WTC11 (cell line): ENCODE results near the gene LNX2.

ENCODE experiments used
- CTCF ChIP-seq: fragments of 200-600 bp; IDR thresholded peaks from 2 replicates; pipeline ENCODE4 v1.8.0; 2022; ENCODE audit warnings: antibody characterized with exemption
- NFYB ChIP-seq: sonication (generic); formaldehyde crosslinking; conservative IDR thresholded peaks from 2 replicates; pipeline ENCODE4 v1.8.0; 2022; ENCODE audit warnings: low read depth, missing genetic modification reagents
- SMAD4 ChIP-seq: sonication (generic); formaldehyde crosslinking; IDR thresholded peaks from 2 replicates; pipeline ENCODE4 v1.8.0; 2022; ENCODE audit warnings: mild to moderate bottlenecking, missing genetic modification reagents
- SP1 ChIP-seq: sonication (generic); formaldehyde crosslinking; conservative IDR thresholded peaks from 2 replicates; pipeline ENCODE4 v1.8.1; 2022; ENCODE audit warnings: missing genetic modification reagents

DNA sequence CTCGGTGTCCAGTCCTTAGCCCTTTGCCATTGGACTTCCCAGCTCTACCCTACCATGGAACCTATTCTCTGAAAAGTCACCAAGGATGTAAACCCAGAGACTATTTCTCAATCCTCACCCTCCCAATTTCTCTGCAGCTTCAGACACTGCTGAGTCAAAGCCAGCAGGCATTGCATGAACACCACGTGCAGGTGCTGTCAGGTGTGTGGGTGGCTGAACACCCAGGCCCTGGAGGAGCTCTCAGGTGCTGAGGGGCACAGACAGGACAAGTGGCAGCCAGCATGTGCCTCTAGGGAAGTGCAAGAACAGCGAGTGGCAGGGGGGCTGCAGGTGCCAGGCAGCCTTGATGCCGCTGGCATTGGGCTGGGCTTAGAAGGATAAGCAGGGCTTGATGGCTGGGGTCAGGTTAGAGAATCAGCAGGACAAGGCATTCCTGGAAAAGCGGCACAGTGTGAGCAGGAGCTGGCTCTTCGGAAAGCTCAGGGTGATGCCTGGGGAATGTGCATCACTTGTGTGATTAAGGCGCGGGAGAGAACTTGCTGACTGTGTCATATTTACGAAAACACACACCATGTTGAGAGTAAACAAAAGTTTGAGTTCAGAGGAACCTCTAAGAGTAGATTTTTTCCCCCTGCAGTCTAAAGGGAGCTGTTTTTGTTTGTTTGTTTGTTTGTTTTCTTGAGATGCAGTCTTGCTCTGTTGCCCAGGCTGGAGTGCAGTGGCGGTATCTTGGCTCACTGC is 83.8 kb downstream of the LNX2 start:
- TF ChIP-seq SP1 (CRISPR knock-in tag) = no peak
- no peak for TF ChIP-seq SMAD4 (CRISPR knock-in tag)
- no peak for TF ChIP-seq CTCF
- TF ChIP-seq NFYB = no peak
